Retina (tissue), 1 donor: ENCODE data around the gene STAC3.

Experiments used
- DNase-seq: peaks from one replicate; pipeline ENCODE4 v3.0.0-alpha.2; 2016

The STAC3 gene

GRCh38 chr12:57222286-57223190 lies 28.4 kb downstream of the STAC3 start:
- no peak for DNase-seq

GRCh38 chr12:57221169-57221917 lies 29.6 kb downstream of the STAC3 start:
- peak; percentile 17 for DNase-seq

DNA sequence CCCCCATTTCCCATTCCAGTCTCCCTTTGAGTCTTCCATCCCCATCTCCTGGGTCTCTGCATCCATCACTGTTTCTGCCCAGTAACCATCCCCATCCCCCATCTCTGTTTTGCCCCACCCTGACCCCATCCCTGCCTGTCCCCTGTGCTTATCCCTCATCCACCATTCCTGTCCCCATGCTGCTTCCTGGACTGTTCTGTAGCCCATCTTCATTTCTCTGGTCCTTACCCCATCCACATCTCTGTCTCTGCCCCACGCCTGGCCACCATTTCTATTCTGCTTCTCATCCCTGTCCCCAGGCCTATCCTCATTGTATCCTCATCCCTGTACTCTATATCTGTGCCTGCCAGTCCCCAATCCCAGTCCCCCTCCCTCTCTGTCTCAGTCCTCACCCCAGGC lies 30.2 kb downstream of the STAC3 start:
- no peak for DNase-seq

DNA sequence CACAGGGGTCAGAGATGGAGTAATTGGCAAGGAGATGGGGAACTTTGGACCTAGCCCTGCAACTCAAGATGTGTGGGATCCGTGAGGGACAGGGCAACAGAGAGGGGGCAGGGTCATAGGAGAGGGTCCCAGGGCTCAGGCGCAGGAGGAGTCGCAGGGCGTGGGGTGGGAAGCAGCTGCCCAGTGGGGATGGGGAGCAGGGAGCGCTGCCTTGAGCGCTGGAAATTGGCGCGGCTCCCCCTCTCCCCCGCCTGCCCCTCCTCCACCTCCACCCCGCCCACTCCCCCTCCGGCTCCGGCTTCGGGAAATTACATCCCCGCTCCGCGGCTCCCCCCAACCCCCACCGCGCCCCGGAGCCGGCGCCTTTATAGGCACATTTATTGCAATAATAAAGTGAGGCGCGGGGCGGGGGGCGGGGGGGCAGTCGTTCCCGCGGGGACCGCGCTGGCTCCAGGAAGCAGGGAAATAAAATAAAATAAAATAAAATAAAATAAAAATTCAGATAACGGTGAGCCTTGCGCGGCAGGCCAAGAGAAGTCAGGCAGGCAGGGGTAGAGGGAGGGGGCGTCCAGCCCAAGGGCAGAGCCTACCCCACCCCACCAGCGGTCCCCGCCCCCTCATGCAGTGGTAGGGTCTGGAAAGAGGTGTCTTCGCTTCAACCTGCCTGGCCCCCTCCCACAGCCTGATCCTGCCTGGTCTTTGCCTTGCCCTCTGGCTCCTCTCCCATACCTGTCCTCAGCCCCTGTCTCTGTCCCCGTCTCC lies 30.8 kb downstream of the STAC3 start:
- DNase-seq, result peak; percentile 17

DNA sequence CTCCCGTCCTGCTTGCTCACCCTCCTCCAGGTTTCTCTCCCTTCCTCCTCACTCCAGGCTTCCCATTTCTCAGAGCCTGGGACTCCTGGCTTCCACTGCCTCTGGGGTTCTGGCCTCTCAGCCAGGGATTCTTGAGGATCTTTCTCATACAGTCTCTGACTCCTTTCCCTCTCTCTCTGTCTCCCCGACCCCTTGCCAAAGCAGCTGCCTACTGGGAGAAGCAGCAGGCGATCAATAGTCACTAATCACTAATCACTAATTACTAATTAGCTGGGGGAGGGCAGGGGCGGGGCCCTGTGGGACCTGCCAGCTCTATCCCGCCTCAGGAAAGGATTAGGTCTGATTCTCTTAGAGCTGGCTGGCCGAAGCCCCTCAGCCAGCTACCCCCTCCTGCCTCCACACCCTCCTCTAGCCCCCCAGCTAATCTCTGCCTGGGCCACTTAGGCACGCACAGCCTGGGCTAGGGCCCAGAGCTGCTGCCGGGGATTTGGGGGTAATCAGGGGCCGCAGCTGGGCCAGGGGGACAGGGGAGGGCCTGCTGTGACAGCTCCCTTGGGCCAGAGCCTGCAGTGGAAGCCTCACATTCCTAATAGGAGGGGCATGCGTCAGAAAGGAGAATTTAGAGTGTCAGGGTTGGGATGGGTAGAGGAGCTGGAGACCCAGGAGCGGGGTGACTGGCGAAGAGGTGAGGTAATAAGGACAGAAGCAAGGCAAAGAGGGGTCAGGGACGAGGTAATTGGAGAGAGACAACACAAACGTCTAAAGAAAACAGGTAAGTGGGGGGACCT lies 31.6 kb downstream of the STAC3 start:
- peak; percentile 54 for DNase-seq

GRCh38 chr12:57218030-57218853 lies 32.7 kb downstream of the STAC3 start:
- DNase-seq, result peak; percentile 43

GRCh38 chr12:57216921-57217879 lies 33.8 kb downstream of the STAC3 start:
- DNase-seq, result peak; percentile 61

DNA sequence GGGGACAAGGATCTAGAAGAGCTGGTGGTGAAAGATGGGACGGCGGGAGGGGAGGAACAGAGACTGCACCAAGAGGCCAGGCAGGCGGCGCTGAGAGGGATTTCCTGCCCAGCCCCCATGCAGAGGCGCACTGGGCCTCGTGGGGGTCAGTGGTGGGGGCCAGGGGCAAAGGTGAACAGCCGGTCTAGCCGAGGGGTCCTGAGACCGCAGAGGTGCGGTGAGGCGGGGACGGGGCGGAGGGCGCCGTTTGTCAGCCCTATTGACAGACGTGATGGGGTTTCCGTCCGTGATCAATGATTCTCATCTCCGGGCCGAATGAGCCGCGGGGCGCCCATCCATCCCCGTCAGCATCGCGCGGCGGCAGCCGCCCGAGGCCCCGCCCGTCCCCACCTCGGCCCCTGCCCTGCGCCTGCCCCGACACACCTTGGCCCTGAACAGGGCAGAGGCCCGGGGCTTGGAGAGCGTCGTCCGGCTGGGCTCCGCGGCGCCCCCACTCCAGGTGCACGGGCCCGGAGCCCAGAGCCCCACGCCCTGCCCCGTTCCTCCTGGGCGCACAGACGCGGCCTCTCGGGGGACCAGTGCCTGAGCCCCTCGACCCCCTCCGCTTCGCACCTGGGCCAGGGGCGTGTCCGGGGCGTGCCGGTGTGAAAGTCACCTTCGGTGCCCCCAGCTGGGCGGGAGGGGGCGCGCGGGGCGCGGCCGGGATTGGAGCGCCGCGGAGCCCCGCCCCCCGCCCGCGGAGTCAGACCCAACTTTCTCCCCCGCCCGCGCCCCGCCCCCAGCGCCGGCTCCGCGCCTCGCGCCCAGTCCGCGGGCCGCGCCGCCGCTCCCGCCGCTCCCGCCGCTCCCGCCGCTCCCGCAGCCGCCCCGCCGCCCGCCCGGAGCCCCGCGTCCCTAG lies 34.7 kb downstream of the STAC3 start, which contains the start of gene NXPH4:
Gene NXPH4 (plus strand): TSS at position 781 of the 898 bp plus-strand sequence. CDS start 176 bp downstream, outside the sequence.
- DNase-seq, result peak; percentile 43

DNA sequence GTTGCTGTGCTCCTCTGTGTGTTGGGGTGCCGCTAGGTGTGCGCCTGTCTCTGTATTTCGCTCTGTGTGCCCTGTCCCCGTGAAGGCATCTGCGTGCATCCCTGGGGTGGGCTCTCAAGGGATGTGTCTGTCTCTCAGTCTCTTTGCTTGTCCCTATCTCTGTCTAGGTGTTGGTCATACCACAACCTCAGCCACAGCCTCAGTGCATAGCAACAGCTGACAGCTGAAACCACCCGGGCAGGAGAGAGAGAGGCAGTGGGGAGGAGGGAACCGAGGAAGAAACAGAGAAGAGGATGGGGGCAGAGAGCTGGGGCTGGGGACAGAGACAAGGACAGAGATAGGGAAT lies 35.3 kb downstream of the STAC3 start:
- peak; percentile 43 for DNase-seq

DNA sequence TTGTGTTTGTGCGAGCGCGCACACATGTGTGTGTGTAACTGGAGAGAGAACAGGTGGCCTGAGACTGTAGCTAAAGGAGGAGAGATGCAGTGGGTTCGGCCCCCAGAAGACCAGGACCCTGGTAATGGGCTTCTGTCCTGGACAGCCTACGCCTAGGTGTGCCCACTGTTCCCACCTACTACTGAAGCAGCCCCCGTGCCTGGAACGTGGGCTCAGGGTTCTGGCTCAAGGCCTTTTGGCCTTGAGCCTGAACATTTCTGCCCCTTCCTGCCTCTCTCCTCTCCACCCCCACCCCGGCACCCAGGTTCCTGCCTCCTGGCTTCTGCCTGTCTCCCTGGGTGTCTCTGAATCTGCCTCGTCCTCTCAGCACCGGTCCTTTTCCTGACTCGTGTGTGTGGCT lies 35.9 kb downstream of the STAC3 start:
- no peak for DNase-seq

- peak; percentile 77 for DNase-seq
These were observed 36.6 kb downstream of the STAC3 start for GRCh38 chr12:57214398-57214781.

DNA sequence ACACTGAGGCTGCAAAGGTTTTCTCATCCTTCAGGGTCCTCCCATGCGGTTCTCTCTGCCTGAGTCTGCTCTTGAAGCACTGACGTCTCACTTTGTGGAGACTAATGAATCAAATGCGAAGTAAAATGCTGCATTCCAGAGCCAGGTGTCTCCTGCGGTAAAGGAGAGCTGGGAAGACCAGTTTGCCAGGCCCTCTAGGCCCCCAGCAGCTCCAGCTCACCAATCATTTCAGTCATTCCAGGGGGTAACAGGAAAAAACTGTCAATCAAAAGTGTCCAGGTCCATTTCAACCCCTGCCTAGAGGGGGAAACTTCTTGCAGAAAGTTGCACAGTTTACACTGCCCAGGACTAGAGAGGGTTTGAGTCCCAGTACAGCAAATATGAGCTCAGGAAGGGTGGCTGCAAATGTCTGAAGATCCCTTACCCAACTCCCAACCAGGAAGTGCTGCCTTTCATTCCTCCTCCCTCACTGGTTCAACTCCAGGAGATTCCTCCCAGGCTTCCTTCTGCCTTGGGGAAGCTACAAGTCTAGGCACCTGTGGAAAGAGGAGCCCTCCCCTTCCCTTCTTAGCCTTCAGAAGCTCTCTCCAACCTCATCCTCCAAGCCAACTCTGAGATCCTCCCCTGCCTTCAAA lies 37.1 kb downstream of the STAC3 start:
- DNase-seq, result no peak

DNA sequence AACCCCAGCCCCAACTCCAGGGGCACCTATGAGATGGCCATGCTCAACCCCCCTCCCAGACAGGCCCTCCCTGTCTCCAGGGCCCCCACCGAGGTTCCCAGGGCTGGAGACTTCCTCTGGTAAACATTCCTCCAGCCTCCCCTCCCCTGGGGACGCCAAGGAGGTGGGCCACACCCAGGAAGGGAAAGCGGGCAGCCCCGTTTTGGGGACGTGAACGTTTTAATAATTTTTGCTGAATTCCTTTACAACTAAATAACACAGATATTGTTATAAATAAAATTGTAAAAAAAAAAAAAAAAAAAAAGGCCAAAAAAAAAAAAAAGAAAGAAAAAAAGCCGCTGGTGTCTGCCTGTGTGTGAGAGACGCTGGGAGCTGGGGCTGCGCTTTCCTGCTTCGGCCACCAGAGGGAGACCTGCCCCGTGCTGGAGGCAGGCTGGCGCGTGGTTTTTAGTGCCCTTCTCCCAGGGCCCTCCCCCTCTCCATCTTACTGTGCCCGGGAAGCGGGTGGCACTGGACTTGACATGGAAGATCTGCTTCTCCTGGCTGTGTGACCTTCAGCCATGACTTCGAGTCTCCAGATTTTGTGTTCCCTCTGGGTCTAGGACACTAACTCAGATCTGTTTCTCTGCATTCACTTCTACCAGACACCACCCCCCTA lies 37.8 kb downstream of the STAC3 start:
- DNase-seq, result peak; percentile 92

- no peak for DNase-seq
These were observed 38.3 kb downstream of the STAC3 start for GRCh38 chr12:57212701-57213057.

- DNase-seq, result no peak
These were observed 38.9 kb downstream of the STAC3 start for GRCh38 chr12:57211791-57212700.

- no peak for DNase-seq
These were observed 39.9 kb downstream of the STAC3 start for GRCh38 chr12:57210926-57211692.
